Right atrium auricular region (tissue), 2 donors: ENCODE data around the gene EPS8. TPM values are rescaled to one million over a fixed set of nuclear protein-coding genes. Genes with fewer than 3 reads are reported as not detected.
A peak's percentile ranks its signal among the peaks of the same experiment; 100 is the strongest.

Experiments
- DNase-seq: peaks from one replicate; pipeline ENCODE4 v3.0.0-alpha.2; 2019; ENCODE audit warnings: low spot score
- H3K27ac ChIP-seq, 2 donors: fragments of 200-600 bp; sonication (generic); 1 replicate in 1 of 2; 2 replicates in 1 of 2; pipeline ENCODE4 v1.5.1; 2016 to 2019
- H3K27me3 ChIP-seq, 2 donors: fragments of 200-600 bp; sonication (generic); one replicate each; pipeline versions ENCODE4 v1.5.1 to v1.6.0; 2017 to 2019
- H3K36me3 ChIP-seq: fragments of 200-600 bp; sonication (generic); one replicate; pipeline ENCODE4 v1.5.1; 2016
- H3K4me1 ChIP-seq, 2 donors: fragments of 200-600 bp; sonication (generic); one replicate each; pipeline versions ENCODE4 v1.5.1 to v1.6.0; 2017 to 2019
- H3K4me3 ChIP-seq, 2 donors: fragments of 200-600 bp; sonication (generic); 1 replicate in 1 of 2; 2 replicates in 1 of 2; pipeline ENCODE4 v1.5.1; 2017 to 2019; ENCODE audit warnings: mild to moderate bottlenecking in 1 of 2, moderate library complexity in 1 of 2
- H3K9me3 ChIP-seq, 2 donors: fragments of 200-600 bp; sonication (generic); one replicate each; pipeline ENCODE4 v1.5.1; 2019
- CTCF ChIP-seq, 2 donors: fragments of 200-600 bp; sonication (generic); IDR thresholded peaks; one replicate each; pipeline ENCODE4 v1.5.1; 2019; ENCODE audit warnings: antibody characterized with exemption in 2 of 2
- total RNA-seq, 2 donors: library from RNA; depleted of rRNA; stranded (reverse); fragments of >200 nt; gene quantifications; one replicate each; pipeline ENCODE4 v1.1.0, GENCODE V29; 2016

The EPS8 gene
- total RNA-seq, 2 donors from 2014 or later, result 46.9 to 72.3 TPM

GRCh38 chr12:15602051-15602672, 187.0 kb downstream of the EPS8 start:
- Histone ChIP-seq H3K27me3 (no peaks in the 10 kb centered on the region), H3K27ac (no peak overlapping the region), H3K4me1 (peaks cover 0 to 19% of the 10 kb centered on the region in 2 donors), H3K9me3 (no peaks in the 10 kb centered on the region), H3K4me3 (no peak overlapping the region), H3K36me3 (no peaks in the 10 kb centered on the region)
- DNase-seq, result no peak
- TF ChIP-seq CTCF (IDR thresholded peaks at IDR 0.05), result no peak

GRCh38 chr12:15601210-15601800, 187.9 kb downstream of the EPS8 start:
- no peak for DNase-seq
- no peak for TF ChIP-seq CTCF (IDR thresholded peaks at IDR 0.05)
- Histone ChIP-seq H3K4me3 (no peak overlapping the region), H3K4me1 (peaks cover 0 to 27% of the 10 kb centered on the region in 2 donors), H3K36me3 (no peaks in the 10 kb centered on the region), H3K27me3 (no peaks in the 10 kb centered on the region), H3K9me3 (no peaks in the 10 kb centered on the region), H3K27ac (no peak overlapping the region)

GRCh38 chr12:15600223-15600935, 188.8 kb downstream of the EPS8 start:
- Histone ChIP-seq H3K4me3 (no peak overlapping the region), H3K9me3 (no peaks in the 10 kb centered on the region), H3K27ac (peak overlapping the region; percentile 48 to 66), H3K27me3 (no peaks in the 10 kb centered on the region), H3K36me3 (no peaks in the 10 kb centered on the region), H3K4me1 (peaks cover 0 to 30% of the 10 kb centered on the region in 2 donors)
- no peak for TF ChIP-seq CTCF (IDR thresholded peaks at IDR 0.05)
- DNase-seq, result no peak

GRCh38 chr12:15599266-15600037, 189.7 kb downstream of the EPS8 start:
- Histone ChIP-seq H3K27me3 (no peaks in the 10 kb centered on the region), H3K4me1 (peaks cover 0 to 30% of the 10 kb centered on the region in 2 donors), H3K4me3 (no peak overlapping the region), H3K27ac (peak overlapping the region; percentile 48 to 66), H3K9me3 (no peaks in the 10 kb centered on the region), H3K36me3 (no peaks in the 10 kb centered on the region)
- DNase-seq, result peak; percentile 61
- no peak for TF ChIP-seq CTCF (IDR thresholded peaks at IDR 0.05)

GRCh38 chr12:15597125-15597830, 191.9 kb downstream of the EPS8 start:
- no peaks in the 10 kb centered on the region for H3K27me3 ChIP-seq
- H3K4me1 ChIP-seq, result peaks cover 0 to 30% of the 10 kb centered on the region in 2 donors
- no peaks in the 10 kb centered on the region for H3K9me3 ChIP-seq
- no peak overlapping the region for H3K4me3 ChIP-seq
- no peak for DNase-seq
- no peak for TF ChIP-seq CTCF (IDR thresholded peaks at IDR 0.05)
- H3K36me3 ChIP-seq, result no peaks in the 10 kb centered on the region
- H3K27ac ChIP-seq, result no peak overlapping the region
